ENCODE measurements around the gene ICOS.
"Not testable (repeated sequence)": the region's sequence is repeated elsewhere in the genome, so short reads cannot be mapped to it uniquely, and the experiment has no call there.

The ICOS gene

DNA sequence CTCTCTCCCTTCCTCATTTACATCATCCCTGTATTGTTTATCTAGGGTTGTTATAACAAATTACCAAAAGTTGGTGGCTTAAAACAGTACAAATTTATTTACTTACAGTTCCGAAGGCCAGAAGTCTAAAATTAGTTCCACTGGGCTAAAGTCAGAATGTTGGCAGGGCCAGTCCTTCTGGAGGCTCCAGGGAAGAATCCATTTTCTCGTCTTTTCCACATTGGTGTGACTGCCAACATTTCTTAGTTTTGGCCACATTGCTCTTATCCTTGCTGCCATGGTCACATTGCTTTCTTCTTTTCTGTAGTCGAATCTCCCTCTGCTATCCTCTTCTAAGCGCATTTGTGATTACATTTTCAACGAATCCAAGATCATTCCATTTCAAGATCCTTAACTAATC lies 34.7 kb downstream of the ICOS start:
- Histone ChIP-seq H3K4me1 (no peaks in the 10 kb centered on the region), H3K9me3 (no peaks in the 10 kb centered on the region), H3K36me3 (replicated peaks) (no peaks in the 10 kb centered on the region), H3K4me3 (no peak overlapping the region), H3K27me3 (ENCODE audit: low read depth) (no peaks in the 10 kb centered on the region)
- in situ Hi-C loops (cut with MboI; ENCODE audit: low sequenced_read_pairs) = no loop called here
- DNase-seq (ENCODE audit: low spot score in 2 of 2) = no peak

DNA sequence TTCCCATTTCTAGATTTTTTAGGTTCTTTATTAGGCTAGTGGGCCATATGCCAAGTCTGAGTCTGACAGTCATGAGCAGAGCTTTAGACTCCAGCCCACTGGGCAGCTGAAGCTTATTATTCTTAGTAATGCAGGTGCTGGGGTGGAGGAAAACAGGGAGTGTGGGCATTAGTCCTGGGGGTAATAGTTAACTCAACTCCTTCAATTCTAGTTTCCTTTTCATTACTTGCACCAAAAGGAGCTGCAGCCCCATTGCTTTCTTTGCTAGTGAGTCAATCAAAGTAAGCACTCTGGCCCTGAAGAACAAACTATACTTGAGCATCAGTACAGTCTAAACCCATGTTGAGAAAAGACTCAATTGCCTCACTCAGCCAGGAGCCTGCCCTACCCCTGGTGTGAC lies 35.5 kb downstream of the ICOS start:
- H3K4me1 ChIP-seq = no peaks in the 10 kb centered on the region
- no peaks in the 10 kb centered on the region for H3K36me3 ChIP-seq (replicated peaks)
- H3K9me3 ChIP-seq = no peaks in the 10 kb centered on the region
- no peaks in the 10 kb centered on the region for H3K27me3 ChIP-seq (ENCODE audit: low read depth)
- no peak overlapping the region for H3K4me3 ChIP-seq
- in situ Hi-C loops (cut with MboI; ENCODE audit: low sequenced_read_pairs) = no loop called here
- DNase-seq (ENCODE audit: low spot score in 2 of 2) = no peak

DNA sequence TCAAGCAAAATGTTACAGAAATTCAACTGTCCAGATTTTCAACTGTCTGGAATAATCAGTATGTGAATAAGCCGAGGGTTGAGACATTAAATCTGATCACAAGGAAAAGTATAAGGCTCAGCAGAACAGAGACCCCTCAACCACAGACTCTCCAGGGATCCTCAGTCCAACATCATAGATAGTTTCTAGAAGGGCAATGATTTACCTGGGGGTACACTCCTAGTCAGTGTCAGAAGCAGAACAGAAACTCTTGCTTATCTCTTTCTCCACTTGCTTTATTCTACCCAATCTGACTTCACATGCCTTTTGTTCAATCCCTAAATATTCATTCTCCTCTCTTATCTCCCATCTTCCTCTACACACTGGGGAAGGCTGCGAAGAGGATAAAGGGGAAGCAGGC lies 36.4 kb downstream of the ICOS start:
- in situ Hi-C loops (cut with MboI; ENCODE audit: low sequenced_read_pairs) = no loop called here
- Histone ChIP-seq H3K9me3 (no peaks in the 10 kb centered on the region), H3K36me3 (replicated peaks) (no peaks in the 10 kb centered on the region), H3K4me1 (no peaks in the 10 kb centered on the region), H3K27me3 (ENCODE audit: low read depth) (no peaks in the 10 kb centered on the region), H3K4me3 (no peak overlapping the region)
- no peak for DNase-seq (ENCODE audit: low spot score in 2 of 2)

DNA sequence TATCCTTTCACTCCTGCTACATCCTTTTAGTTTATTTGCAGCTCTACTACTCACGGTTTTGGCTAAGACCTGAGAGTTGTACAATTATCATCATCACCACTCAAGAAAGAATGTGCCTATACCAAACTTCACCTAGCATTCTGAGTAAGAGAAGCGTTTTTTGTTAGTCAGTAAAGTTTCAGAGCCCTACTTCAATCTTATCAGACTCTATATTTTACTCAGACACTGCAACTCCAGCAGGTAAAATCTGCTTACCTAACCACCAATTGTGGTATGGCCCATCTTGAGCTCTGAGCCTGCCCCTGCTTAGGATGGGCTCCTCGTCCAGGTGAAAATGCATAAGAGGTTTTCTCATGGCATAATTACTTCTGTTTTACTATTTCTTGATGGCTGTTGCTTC lies 37.1 kb downstream of the ICOS start:
- Histone ChIP-seq H3K4me3 (no peak overlapping the region), H3K9me3 (no peaks in the 10 kb centered on the region), H3K27me3 (ENCODE audit: low read depth) (no peaks in the 10 kb centered on the region; the same call in 1 of the 2 replicates), H3K4me1 (no peaks in the 10 kb centered on the region), H3K36me3 (replicated peaks) (no peaks in the 10 kb centered on the region)
- in situ Hi-C loops (cut with MboI; ENCODE audit: low sequenced_read_pairs) = no loop called here
- no peak for DNase-seq (ENCODE audit: low spot score in 2 of 2)

DNA sequence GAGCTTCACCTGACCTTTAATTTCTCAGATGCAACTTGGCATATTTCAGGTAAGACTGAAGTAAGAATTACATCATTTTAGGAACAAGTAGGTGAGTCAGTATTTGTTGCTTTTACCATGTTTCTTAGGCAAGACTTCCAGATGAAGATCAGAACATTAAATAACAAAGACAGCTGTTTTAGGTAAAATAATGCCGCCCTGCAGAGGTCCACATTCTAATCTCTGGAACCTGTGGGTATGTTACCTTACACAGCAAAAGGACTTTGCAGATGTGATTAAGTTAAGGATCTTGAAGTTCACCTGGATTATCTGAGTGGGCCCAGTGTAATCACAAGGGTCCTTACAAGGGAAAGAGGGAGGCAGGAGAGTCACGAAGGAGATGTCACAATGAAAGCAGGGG lies 39.3 kb downstream of the ICOS start:
- DNase-seq (ENCODE audit: low spot score in 2 of 2) = no peak
- H3K27me3 ChIP-seq (ENCODE audit: low read depth) = no peaks in the 10 kb centered on the region; the same call in 1 of the 2 replicates

GRCh38 chr2:203982276-203982675 lies 45.7 kb downstream of the ICOS start:
- no peaks in the 10 kb centered on the region; the same call in 1 of the 2 replicates for H3K27me3 ChIP-seq (ENCODE audit: low read depth)

More for the DNA sequence above, 39.3 kb downstream of the ICOS start:
- Histone ChIP-seq H3K4me3 (no peak overlapping the region), H3K4me1 (no peaks in the 10 kb centered on the region), H3K9me3 (no peaks in the 10 kb centered on the region), H3K36me3 (replicated peaks) (no peaks in the 10 kb centered on the region)
- in situ Hi-C loops (cut with MboI; ENCODE audit: low sequenced_read_pairs) = no loop called here

GRCh38 chr2:203983064-203983715 lies 46.6 kb downstream of the ICOS start:
- no peak for DNase-seq (ENCODE audit: low spot score in 2 of 2)

More at GRCh38 chr2:203982276-203982675, 45.7 kb downstream of the ICOS start:
- Histone ChIP-seq H3K36me3 (replicated peaks) (no peaks in the 10 kb centered on the region), H3K4me1 (no peaks in the 10 kb centered on the region), H3K4me3 (no peak overlapping the region), H3K9me3 (no peaks in the 10 kb centered on the region)
- in situ Hi-C loops (cut with MboI; ENCODE audit: low sequenced_read_pairs) = no loop called here
- no peak for DNase-seq (ENCODE audit: low spot score in 2 of 2)

DNA sequence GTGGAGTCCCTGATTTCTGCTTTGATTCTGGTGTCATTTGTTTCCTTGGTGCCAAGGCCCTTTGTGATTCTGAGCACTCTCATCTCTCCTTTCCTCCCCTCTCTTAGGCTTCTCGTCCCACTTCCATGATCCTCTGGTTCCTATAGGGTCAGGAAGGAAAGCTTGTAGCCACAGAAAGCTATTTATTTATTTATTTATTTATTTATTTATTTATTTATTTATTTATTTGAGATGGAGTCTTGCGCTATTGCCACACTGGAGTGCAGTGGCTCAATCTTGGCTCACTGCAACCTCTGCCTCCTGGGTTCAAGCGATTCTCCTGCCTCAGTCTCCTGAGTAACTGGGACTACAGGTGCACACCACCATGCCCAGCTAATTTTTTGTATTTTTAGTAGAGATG lies 49.4 kb downstream of the ICOS start:
- H3K27me3 ChIP-seq (ENCODE audit: low read depth); H3K4me1 ChIP-seq; H3K4me3 ChIP-seq; in situ Hi-C loops (cut with MboI; ENCODE audit: low sequenced_read_pairs); DNase-seq (ENCODE audit: low spot score in 2 of 2); H3K9me3 ChIP-seq; H3K36me3 ChIP-seq (replicated peaks): not testable (repeated sequence)

More at GRCh38 chr2:203983064-203983715, 46.6 kb downstream of the ICOS start:
- Histone ChIP-seq H3K4me1 (no peaks in the 10 kb centered on the region), H3K9me3 (no peaks in the 10 kb centered on the region), H3K36me3 (replicated peaks) (no peaks in the 10 kb centered on the region), H3K27me3 (ENCODE audit: low read depth) (no peaks in the 10 kb centered on the region; the same call in 1 of the 2 replicates), H3K4me3 (no peak overlapping the region)
- in situ Hi-C loops (cut with MboI; ENCODE audit: low sequenced_read_pairs) = no loop called here

GRCh38 chr2:203987959-203988358 lies 51.4 kb downstream of the ICOS start:
- in situ Hi-C loops (cut with MboI; ENCODE audit: low sequenced_read_pairs) = no loop called here
- DNase-seq (ENCODE audit: low spot score in 2 of 2) = no peak
- Histone ChIP-seq H3K9me3 (no peaks in the 10 kb centered on the region), H3K4me3 (no peak overlapping the region), H3K36me3 (replicated peaks) (no peaks in the 10 kb centered on the region), H3K4me1 (no peaks in the 10 kb centered on the region), H3K27me3 (ENCODE audit: low read depth) (no peaks in the 10 kb centered on the region)

DNA sequence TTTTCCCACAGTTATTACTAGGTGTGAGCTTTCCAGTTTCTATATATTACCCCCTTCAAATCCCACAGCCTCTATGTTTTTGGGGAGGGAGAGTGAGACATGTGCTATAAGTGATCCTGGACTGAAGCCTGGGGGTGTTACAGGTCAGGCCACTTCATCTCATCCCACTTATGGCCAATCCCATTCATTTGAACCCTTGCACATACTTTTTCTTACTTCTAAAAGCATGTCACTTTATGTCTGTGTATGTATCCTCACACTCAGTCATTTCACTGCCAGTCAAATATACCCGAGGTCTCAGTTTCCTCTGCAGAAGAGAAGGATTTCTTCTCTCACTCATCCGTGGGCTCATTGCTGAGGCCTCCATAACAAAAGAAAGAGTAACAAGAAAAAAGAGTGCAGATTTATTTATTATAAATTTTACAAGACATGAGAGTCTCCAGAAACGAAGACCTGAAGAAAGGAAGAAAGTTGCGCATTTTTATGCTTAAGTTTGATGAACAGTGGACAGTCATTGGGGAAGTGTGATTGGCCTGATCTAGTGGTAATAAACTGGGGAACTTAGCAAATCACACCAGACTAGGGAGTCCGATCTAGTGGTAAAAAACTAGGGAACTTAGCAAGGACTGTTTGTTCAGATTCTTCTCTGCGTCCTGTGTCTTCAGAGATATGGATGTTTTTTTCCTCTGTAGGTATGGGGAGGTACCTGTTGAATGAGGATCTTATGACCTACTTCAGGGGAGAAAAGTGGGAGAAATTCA lies 52.1 kb downstream of the ICOS start:
- Histone ChIP-seq H3K4me1 (no peaks in the 10 kb centered on the region), H3K4me3 (no peak overlapping the region), H3K27me3 (ENCODE audit: low read depth) (no peaks in the 10 kb centered on the region), H3K36me3 (replicated peaks) (no peaks in the 10 kb centered on the region), H3K9me3 (no peaks in the 10 kb centered on the region)
- in situ Hi-C loops (cut with MboI; ENCODE audit: low sequenced_read_pairs) = no loop called here
- DNase-seq (ENCODE audit: low spot score in 2 of 2) = no peak

DNA sequence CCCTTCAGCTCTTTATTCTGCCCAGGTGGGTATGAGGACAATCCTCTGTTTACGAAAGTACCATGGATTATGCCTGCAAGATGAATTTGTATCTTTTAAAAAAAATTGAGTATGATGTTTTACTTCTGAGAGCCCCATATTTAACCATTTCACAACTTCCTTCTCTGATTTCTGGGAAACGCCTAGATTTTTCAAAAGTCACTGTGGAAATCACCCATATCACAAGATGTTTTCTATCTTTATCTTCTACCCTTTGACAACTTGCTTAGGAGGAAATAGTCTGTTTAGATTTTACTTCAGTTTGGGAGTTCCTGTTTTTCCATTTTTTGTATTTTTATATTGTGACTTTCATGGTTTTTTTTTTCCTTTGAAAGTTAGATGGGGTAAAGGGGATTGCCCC lies 53.0 kb downstream of the ICOS start:
- no peaks in the 10 kb centered on the region for H3K27me3 ChIP-seq (ENCODE audit: low read depth)
- H3K9me3 ChIP-seq = no peaks in the 10 kb centered on the region
- DNase-seq (ENCODE audit: low spot score in 2 of 2) = no peak
- H3K36me3 ChIP-seq (replicated peaks) = no peaks in the 10 kb centered on the region
- in situ Hi-C loops (cut with MboI; ENCODE audit: low sequenced_read_pairs) = no loop called here
- no peak overlapping the region for H3K4me3 ChIP-seq
- H3K4me1 ChIP-seq = no peaks in the 10 kb centered on the region

- no peak overlapping the region for H3K4me3 ChIP-seq
- in situ Hi-C loops (cut with MboI; ENCODE audit: low sequenced_read_pairs) = no loop called here
- DNase-seq (ENCODE audit: low spot score in 2 of 2) = no peak
- H3K27me3 ChIP-seq (ENCODE audit: low read depth) = no peaks in the 10 kb centered on the region
- H3K9me3 ChIP-seq = no peaks in the 10 kb centered on the region
- no peaks in the 10 kb centered on the region for H3K36me3 ChIP-seq (replicated peaks)
- no peaks in the 10 kb centered on the region for H3K4me1 ChIP-seq
Measured at GRCh38 chr2:203992509-203992908, 55.9 kb downstream of the ICOS start.

- in situ Hi-C loops (cut with MboI; ENCODE audit: low sequenced_read_pairs) = no loop called here
- Histone ChIP-seq H3K4me1 (no peaks in the 10 kb centered on the region), H3K9me3 (no peaks in the 10 kb centered on the region)
Measured at GRCh38 chr2:203993011-203993410, 56.4 kb downstream of the ICOS start.

GRCh38 chr2:203993560-203993959 lies 57.0 kb downstream of the ICOS start:
- H3K27me3 ChIP-seq (ENCODE audit: low read depth) = no peaks in the 10 kb centered on the region
- in situ Hi-C loops (cut with MboI; ENCODE audit: low sequenced_read_pairs) = no loop called here
- no peak overlapping the region for H3K4me3 ChIP-seq
- no peaks in the 10 kb centered on the region for H3K4me1 ChIP-seq
- H3K36me3 ChIP-seq (replicated peaks) = no peaks in the 10 kb centered on the region
- no peak for DNase-seq (ENCODE audit: low spot score in 2 of 2)
- H3K9me3 ChIP-seq = no peaks in the 10 kb centered on the region

More at GRCh38 chr2:203993011-203993410, 56.4 kb downstream of the ICOS start:
- H3K36me3 ChIP-seq (replicated peaks) = no peaks in the 10 kb centered on the region
- no peak for DNase-seq (ENCODE audit: low spot score in 2 of 2)
- H3K4me3 ChIP-seq = no peak overlapping the region
- H3K27me3 ChIP-seq (ENCODE audit: low read depth) = no peaks in the 10 kb centered on the region

All from HAP-1 (cell line).